SK-N-SH treated with all-trans-retinoic acid at 6 μM for 48 hours (cell line): Measurements from ENCODE around the gene TMEM141.
"Not testable (repeated sequence)": the region's sequence is repeated elsewhere in the genome, so short reads cannot be mapped to it uniquely, and the experiment has no call there.

ENCODE experiments used
- ATAC-seq: fragments of 200-7000 bp; cut with Tn5 transposase; 3 replicates; pipeline ENCODE4 v1.9.1; 2020; ENCODE audit warnings: mild to moderate bottlenecking, moderate library complexity
- ARNTL ChIP-seq: fragments of 450-650 bp; formaldehyde crosslinking; IDR thresholded peaks from 2 replicates; pipeline ENCODE4 v1.5.0; 2020; ENCODE audit warnings: low read depth, mild to moderate bottlenecking, moderate library complexity, borderline replicate concordance
- BACH2 ChIP-seq: fragments of 250-450 bp; sonication (Bioruptor Pico); IDR thresholded peaks from 2 replicates; pipeline ENCODE4 v1.9.0; 2021; ENCODE audit warnings: mild to moderate bottlenecking, borderline replicate concordance
- CREB5 ChIP-seq: fragments of 250-450 bp; sonication (Bioruptor Pico); IDR thresholded peaks from 2 replicates; pipeline ENCODE4 v1.5.1; 2020; ENCODE audit warnings: low read depth, mild to moderate bottlenecking, moderate library complexity
- CSDC2 ChIP-seq: fragments of 250-450 bp; sonication (Bioruptor Pico); IDR thresholded peaks from 2 replicates; pipeline ENCODE4 v1.5.0; 2020; ENCODE audit warnings: mild to moderate bottlenecking, moderate library complexity
- CSRNP3 ChIP-seq: fragments of 250-450 bp; sonication (Bioruptor Pico); IDR thresholded peaks from 2 replicates; pipeline ENCODE4 v1.5.1; 2021; ENCODE audit warnings: mild to moderate bottlenecking, moderate library complexity
- ESRRG ChIP-seq: fragments of 250-450 bp; sonication (Bioruptor Pico); IDR thresholded peaks from 2 replicates; pipeline ENCODE4 v1.6.1; 2021; ENCODE audit warnings: mild to moderate bottlenecking
- GLIS3 ChIP-seq: fragments of 250-450 bp; sonication (Bioruptor Pico); IDR thresholded peaks from 2 replicates; pipeline ENCODE4 v1.5.0; 2020; ENCODE audit warnings: mild to moderate bottlenecking, moderate library complexity
- ISL1 ChIP-seq: fragments of 250-450 bp; sonication (Bioruptor Pico); IDR thresholded peaks from 2 replicates; pipeline ENCODE4 v2.1.2; 2022; ENCODE audit warnings: mild to moderate bottlenecking, moderate library complexity
- OSR1 ChIP-seq: fragments of 250-450 bp; sonication (Bioruptor Pico); IDR thresholded peaks from 2 replicates; pipeline ENCODE4 v1.8.0; 2022; ENCODE audit warnings: moderate library complexity, mild to moderate bottlenecking, inconsistent platforms
- PATZ1 ChIP-seq: fragments of 250-450 bp; sonication (Bioruptor Pico); IDR thresholded peaks from 2 replicates; pipeline ENCODE4 v1.8.0; 2020; ENCODE audit warnings: mild to moderate bottlenecking, moderate library complexity, borderline replicate concordance
- PPARA ChIP-seq: fragments of 250-450 bp; sonication (Bioruptor Pico); IDR thresholded peaks from 2 replicates; pipeline ENCODE4 v1.5.0; 2020; ENCODE audit warnings: mild to moderate bottlenecking, borderline replicate concordance
- RARB ChIP-seq: fragments of 250-450 bp; sonication (Bioruptor Pico); IDR thresholded peaks from 2 replicates; pipeline ENCODE4 v1.8.0; 2021; ENCODE audit warnings: mild to moderate bottlenecking, moderate library complexity
- SNAI2 ChIP-seq: fragments of 250-450 bp; sonication (Bioruptor Pico); IDR thresholded peaks from 2 replicates; pipeline ENCODE4 v1.5.0; 2020; ENCODE audit warnings: mild to moderate bottlenecking, moderate library complexity
- TCF4 ChIP-seq: fragments of 250-450 bp; sonication (Bioruptor Pico); IDR thresholded peaks from 2 replicates; pipeline ENCODE4 v1.8.0; 2021; ENCODE audit warnings: mild to moderate bottlenecking, moderate library complexity, borderline replicate concordance
- TSHZ2 ChIP-seq: fragments of 250-450 bp; sonication (Bioruptor Pico); IDR thresholded peaks from 2 replicates; pipeline ENCODE4 v1.5.0; 2020; ENCODE audit warnings: mild to moderate bottlenecking, moderate library complexity
- ZC3H10 ChIP-seq: fragments of 250-450 bp; sonication (Bioruptor Pico); IDR thresholded peaks from 2 replicates; pipeline ENCODE4 v1.5.1; 2021; ENCODE audit warnings: mild to moderate bottlenecking, moderate library complexity
- ZFP3 ChIP-seq: fragments of 250-450 bp; sonication (Bioruptor Pico); IDR thresholded peaks from 2 replicates; pipeline ENCODE4 v1.5.0; 2020; ENCODE audit warnings: mild to moderate bottlenecking, moderate library complexity
- ZFP30 ChIP-seq: fragments of 450-650 bp; formaldehyde crosslinking; IDR thresholded peaks from 2 replicates; pipeline ENCODE4 v1.5.0; 2022; ENCODE audit warnings: mild to moderate bottlenecking, moderate library complexity
- ZNF565 ChIP-seq: fragments of 450-650 bp; formaldehyde crosslinking; conservative IDR thresholded peaks from 2 replicates; pipeline ENCODE4 v1.5.0; 2020; ENCODE audit warnings: low read depth, mild to moderate bottlenecking, moderate library complexity
- ZNF70 ChIP-seq: fragments of 450-650 bp; formaldehyde crosslinking; IDR thresholded peaks from 2 replicates; pipeline ENCODE4 v1.5.0; 2020; ENCODE audit warnings: mild to moderate bottlenecking, moderate library complexity
- ZNF8 ChIP-seq: fragments of 450-650 bp; formaldehyde crosslinking; IDR thresholded peaks from 2 replicates; pipeline ENCODE4 v1.5.0; 2020; ENCODE audit warnings: mild to moderate bottlenecking, moderate library complexity

The TMEM141 gene

GRCh38 chr9:136784997-136785361, 6.2 kb upstream of the TMEM141 start (continued):
- TF ChIP-seq ARNTL (CRISPR knock-in tag) (no peak), ZNF8 (CRISPR knock-in tag) (no peak), ZNF565 (no peak), PPARA (CRISPR knock-in tag) (no peak), BACH2 (CRISPR knock-in tag) (no peak), TCF4 (no peak), GLIS3 (CRISPR knock-in tag) (no peak), OSR1 (no peak), CSRNP3 (CRISPR knock-in tag) (no peak)

GRCh38 chr9:136785565-136786355, 5.4 kb upstream of the TMEM141 start:
- not testable (repeated sequence) for ATAC-seq

- no peak for ATAC-seq
These were observed 4.7 kb upstream of the TMEM141 start for GRCh38 chr9:136786451-136786850.

GRCh38 chr9:136786983-136787382, 4.2 kb upstream of the TMEM141 start:
- ATAC-seq, result not testable (repeated sequence)

More at GRCh38 chr9:136786451-136786850, 4.7 kb upstream of the TMEM141 start:
- TF ChIP-seq PATZ1 (CRISPR knock-in tag) (no peak), ZFP30 (CRISPR knock-in tag) (no peak), TSHZ2 (CRISPR knock-in tag) (no peak), TCF4 (no peak), ZFP3 (CRISPR knock-in tag) (no peak), CSRNP3 (CRISPR knock-in tag) (no peak)

GRCh38 chr9:136787690-136788400, 3.3 kb upstream of the TMEM141 start:
- no peak for TF ChIP-seq RARB (CRISPR knock-in tag)
- no peak for TF ChIP-seq SNAI2 (CRISPR knock-in tag)
- TF ChIP-seq ESRRG (CRISPR knock-in tag), result no peak
- TF ChIP-seq CREB5 (CRISPR knock-in tag), result no peak
- TF ChIP-seq TSHZ2 (CRISPR knock-in tag), result no peak
- TF ChIP-seq ISL1 (CRISPR knock-in tag), result no peak
- no peak for TF ChIP-seq ZNF8 (CRISPR knock-in tag)
- TF ChIP-seq CSDC2 (CRISPR knock-in tag), result no peak
- no peak for TF ChIP-seq ZC3H10 (CRISPR knock-in tag)
- no peak for TF ChIP-seq TCF4
- TF ChIP-seq ARNTL (CRISPR knock-in tag), result no peak
- no peak for TF ChIP-seq ZFP30 (CRISPR knock-in tag)
- TF ChIP-seq OSR1, result no peak
- TF ChIP-seq ZFP3 (CRISPR knock-in tag), result no peak
- TF ChIP-seq ZNF70 (CRISPR knock-in tag), result no peak
- ATAC-seq, result no peak; the same call in 2 of the 3 replicates
